Activated CD8-positive, alpha-beta memory T cell treated with anti-CD3 and anti-CD28 coated beads for 48 hours (primary cell): ENCODE measurements around the gene RDX.
"Not testable (repeated sequence)": the region's sequence is repeated elsewhere in the genome, so short reads cannot be mapped to it uniquely, and the experiment has no call there.

Experiments
- DNase-seq, 3 experiments: peaks; one replicate each; pipeline ENCODE4 v3.0.0-alpha.2; 2020; ENCODE audit warnings: low read depth in 2 of 3, low spot score in 2 of 3

Gene RDX

GRCh38 chr11:110305169-110306018, 9.0 kb upstream of the RDX start:
- no peak for DNase-seq

GRCh38 chr11:110303414-110303826, 7.0 kb upstream of the RDX start:
- no peak for DNase-seq

- DNase-seq = no peak
Observed at GRCh38 chr11:110301577-110301976, 5.2 kb upstream of the RDX start.

GRCh38 chr11:110301032-110301431, 4.6 kb upstream of the RDX start:
- no peak for DNase-seq

- DNase-seq = no peak
Observed at GRCh38 chr11:110299006-110299785, 2.8 kb upstream of the RDX start.

GRCh38 chr11:110298301-110298765, 1.9 kb upstream of the RDX start:
- no peak for DNase-seq

- no peak for DNase-seq
Observed at GRCh38 chr11:110297726-110298300, 1.4 kb upstream of the RDX start.

- no peak for DNase-seq
Observed at GRCh38 chr11:110297076-110297725, 787 bp upstream of the RDX start.

- peak; percentile 16 to 30 (median 26) for DNase-seq
Observed at GRCh38 chr11:110295531-110296225, 736 bp downstream of the RDX start.

- DNase-seq = no peak
Observed at GRCh38 chr11:110295086-110295485, 1.3 kb downstream of the RDX start.

- no peak for DNase-seq
Observed at GRCh38 chr11:110294509-110294908, 1.9 kb downstream of the RDX start.

GRCh38 chr11:110293389-110293788, 3.0 kb downstream of the RDX start:
- no peak for DNase-seq

GRCh38 chr11:110292146-110292545, 4.3 kb downstream of the RDX start:
- DNase-seq = not testable (repeated sequence)

GRCh38 chr11:110290591-110291334, 5.7 kb downstream of the RDX start:
- no peak for DNase-seq

GRCh38 chr11:110289472-110289871, 6.9 kb downstream of the RDX start:
- no peak for DNase-seq

- DNase-seq = no peak
Observed at GRCh38 chr11:110287537-110287936, 8.9 kb downstream of the RDX start.

- DNase-seq = no peak
Observed at GRCh38 chr11:110286298-110287040, 9.9 kb downstream of the RDX start.

- no peak for DNase-seq
Observed at GRCh38 chr11:110283862-110284261, 12.6 kb downstream of the RDX start.

GRCh38 chr11:110280595-110280994, 15.8 kb downstream of the RDX start:
- DNase-seq = not testable (repeated sequence)
